Esophagus muscularis mucosa (tissue), 4 donors: ENCODE data around the gene PTPN18.

ENCODE experiments used
- EP300 ChIP-seq: sonication (generic); formaldehyde crosslinking; IDR thresholded peaks from one replicate; pipeline ENCODE4 v1.6.1; 2017; ENCODE audit warnings: antibody characterized with exemption
- POLR2A ChIP-seq: fragments of 450-650 bp; IDR thresholded peaks from one replicate; pipeline ENCODE4 v1.6.1; 2017; ENCODE audit warnings: antibody characterized with exemption, moderate library complexity, mild to moderate bottlenecking, low read depth
- POLR2AphosphoS5 ChIP-seq, 2 donors: sonication (generic); formaldehyde crosslinking; IDR thresholded peaks; one replicate each; pipeline ENCODE4 v1.6.1; 2017; ENCODE audit warnings: antibody characterized with exemption in 2 of 2
- TF ChIP-seq, protein P1 (sequence below), 3 experiments: fragments of 200-600 bp in 2 of 3; fragments of 450-650 bp in 1 of 3; sonication (generic) in 2 of 3; IDR thresholded peaks; one replicate each; pipeline ENCODE4 v1.5.1; 2017 to 2019; ENCODE audit warnings: antibody characterized with exemption in 3 of 3, mild to moderate bottlenecking in 2 of 3, moderate library complexity in 1 of 3

DNA sequence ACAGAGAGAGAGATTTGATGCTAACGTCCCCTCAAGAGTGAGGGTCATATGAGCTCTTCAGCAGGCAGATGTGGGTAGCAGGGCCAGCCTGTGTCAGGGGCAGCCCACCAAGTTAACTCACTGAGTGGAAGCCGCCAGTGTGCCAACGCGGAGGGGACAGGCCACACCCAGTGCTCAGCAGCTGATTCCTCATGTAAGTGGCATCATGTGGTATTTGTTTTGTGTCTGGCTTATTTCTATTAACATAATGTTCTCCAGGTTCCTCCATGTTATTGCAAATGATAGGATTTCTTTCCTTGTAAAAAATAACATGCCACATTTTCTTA, 9.2 kb upstream of the PTPN18 start:
- TF ChIP-seq POLR2A (no peak), EP300 (no peak), POLR2AphosphoS5 (IDR thresholded peaks at IDR 0.05) (no peak)
- TF ChIP-seq, protein P1, sequence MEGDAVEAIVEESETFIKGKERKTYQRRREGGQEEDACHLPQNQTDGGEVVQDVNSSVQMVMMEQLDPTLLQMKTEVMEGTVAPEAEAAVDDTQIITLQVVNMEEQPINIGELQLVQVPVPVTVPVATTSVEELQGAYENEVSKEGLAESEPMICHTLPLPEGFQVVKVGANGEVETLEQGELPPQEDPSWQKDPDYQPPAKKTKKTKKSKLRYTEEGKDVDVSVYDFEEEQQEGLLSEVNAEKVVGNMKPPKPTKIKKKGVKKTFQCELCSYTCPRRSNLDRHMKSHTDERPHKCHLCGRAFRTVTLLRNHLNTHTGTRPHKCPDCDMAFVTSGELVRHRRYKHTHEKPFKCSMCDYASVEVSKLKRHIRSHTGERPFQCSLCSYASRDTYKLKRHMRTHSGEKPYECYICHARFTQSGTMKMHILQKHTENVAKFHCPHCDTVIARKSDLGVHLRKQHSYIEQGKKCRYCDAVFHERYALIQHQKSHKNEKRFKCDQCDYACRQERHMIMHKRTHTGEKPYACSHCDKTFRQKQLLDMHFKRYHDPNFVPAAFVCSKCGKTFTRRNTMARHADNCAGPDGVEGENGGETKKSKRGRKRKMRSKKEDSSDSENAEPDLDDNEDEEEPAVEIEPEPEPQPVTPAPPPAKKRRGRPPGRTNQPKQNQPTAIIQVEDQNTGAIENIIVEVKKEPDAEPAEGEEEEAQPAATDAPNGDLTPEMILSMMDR (IDR thresholded peaks at IDR 0.05) = no peak
